CD4-positive, alpha-beta T cell (primary cell): Measurements from ENCODE around the gene HS2ST1. TPM values are rescaled to one million over a fixed set of nuclear protein-coding genes. Genes with fewer than 3 reads are reported as not detected.

ENCODE experiments used
- ATAC-seq: fragments of 200-7000 bp; cut with Tn5 transposase; one replicate; pipeline ENCODE4 v1.10.0; 2022; ENCODE audit warnings: mild to moderate bottlenecking; ENCODE audit not compliant: poor library complexity
- CTCF ChIA-PET: fragments of 350-600 bp; sonication (Branson Sonifier 250); formaldehyde crosslinking; loops from one replicate; lab custom pipeline; 2021; ENCODE audit warnings: antibody characterized with exemption, inconsistent platforms; lab: Charles Lee
- POLR2A ChIA-PET: fragments of 350-600 bp; sonication (Branson Sonifier 250); formaldehyde crosslinking; loops from one replicate; lab custom pipeline; 2021; ENCODE audit warnings: antibody characterized with exemption, inconsistent platforms; lab: Charles Lee
- DNase-seq, 14 experiments: peaks; one replicate each; pipeline ENCODE4 v3.0.0-alpha.2; 2013 to 2020; ENCODE audit warnings: mixed read lengths in 2 of 14
- H3K27ac ChIP-seq, 2 donors: one replicate each; pipeline versions ENCODE4 v1.5.1 to v1.7.0; 2013; ENCODE audit warnings: low read length in 2 of 2, low read depth in 1 of 2, mild to moderate bottlenecking in 1 of 2
- H3K27me3 ChIP-seq, 2 experiments: 1 replicate in 1 of 2; 2 replicates in 1 of 2; pipeline versions ENCODE4 v1.6.1 to v1.7.0; 2013; ENCODE audit warnings: low read length in 2 of 2, control low read depth in 1 of 2, mild to moderate bottlenecking in 1 of 2, moderate library complexity in 1 of 2; ENCODE audit not compliant: insufficient read depth in 2 of 2, control insufficient read depth in 1 of 2
- H3K36me3 ChIP-seq: one replicate; pipeline ENCODE4 v1.6.1; 2013; ENCODE audit warnings: low read length, control low read depth; ENCODE audit not compliant: insufficient read depth
- H3K4me1 ChIP-seq: one replicate; pipeline ENCODE4 v1.6.1; 2013; ENCODE audit warnings: low read length, control low read depth; ENCODE audit not compliant: insufficient read depth
- H3K4me3 ChIP-seq: one replicate; pipeline ENCODE4 v1.5.1; 2013; ENCODE audit warnings: mild to moderate bottlenecking, low read length, moderate library complexity
- H3K9me3 ChIP-seq, 2 experiments: 1 replicate in 1 of 2; 2 replicates in 1 of 2; pipeline versions ENCODE4 v1.6.1 to v1.7.0; 2013; ENCODE audit warnings: low read length in 2 of 2, mild to moderate bottlenecking in 2 of 2, control low read depth in 1 of 2, moderate library complexity in 1 of 2; ENCODE audit not compliant: control insufficient read depth in 1 of 2, insufficient read depth in 1 of 2
- H3K27ac Mint-ChIP-seq: one replicate; pipeline ENCODE4 v1.8.0; 2020; ENCODE audit warnings: mixed read lengths
- H3K27me3 Mint-ChIP-seq: one replicate; pipeline ENCODE4 v1.8.0; 2021; ENCODE audit warnings: mixed read lengths
- H3K36me3 Mint-ChIP-seq: one replicate; pipeline ENCODE4 v1.8.0; 2021; ENCODE audit warnings: low read depth, mixed read lengths
- H3K4me1 Mint-ChIP-seq: one replicate; pipeline ENCODE4 v1.8.0; 2021; ENCODE audit warnings: low read depth, mixed read lengths
- H3K4me3 Mint-ChIP-seq: one replicate; pipeline ENCODE4 v1.8.0; 2020; ENCODE audit warnings: mild to moderate bottlenecking, mixed read lengths
- H3K9me3 Mint-ChIP-seq: one replicate; pipeline ENCODE4 v1.8.0; 2020; ENCODE audit warnings: mixed read lengths
- CTCF ChIP-seq: fragments of 200-600 bp; IDR thresholded peaks from one replicate; pipeline ENCODE4 v1.8.0; 2022; ENCODE audit warnings: antibody characterized with exemption, mild to moderate bottlenecking
- intact Hi-C, 2 experiments: fragments of 100-400 bp; cut with DNase I in 1 of 2; cut with micrococcal nuclease in 1 of 2; formaldehyde crosslinking; loops; one replicate each; pipeline versions ENCODE4 v1.15.1 to v1.9.0; 2023 to 2025; cut with DNase I, micrococcal nuclease
- total RNA-seq, 174 experiments: library from RNA in 2 of 174; stranded (reverse) in 2 of 174; gene quantifications; one replicate each; pipeline ENCODE4 v1.2.3 and lab custom pipeline; 2021 to 2026

The HS2ST1 gene
- total RNA-seq, 2 experiments from 2014 or later, result 6.7 to 6.9 TPM

- CTCF ChIA-PET, result no interaction called here
- Histone ChIP-seq H3K9me3 (peaks cover 0 to 3% of the 10 kb centered on the region in 2 experiments), H3K36me3 (no peaks in the 10 kb centered on the region), H3K27ac (no peak overlapping the region), H3K4me1 (peaks cover 9% of the 10 kb centered on the region), H3K27me3 (peaks cover 4 to 9% of the 10 kb centered on the region in 2 experiments), H3K4me3 (no peak overlapping the region)
- Mint-ChIP-seq H3K27me3 (peaks cover 31% of the 10 kb centered on the region), H3K27ac (no peak overlapping the region), H3K36me3 (no peaks in the 10 kb centered on the region), H3K9me3 (no peaks in the 10 kb centered on the region), H3K4me3 (no peak overlapping the region), H3K4me1 (peaks cover 8% of the 10 kb centered on the region)
- ATAC-seq, result no peak
- POLR2A ChIA-PET, result no interaction called here
- no peak for DNase-seq
- intact Hi-C loops, result loop anchor here in 1 of 2 experiments (10.0 kb wide), 1 partner anchor 1738 kb away; no protein-coding TSS in a partner anchor
- TF ChIP-seq CTCF, result no peak
Observed at GRCh38 chr1:87136607-87137341, 222.3 kb downstream of the HS2ST1 start.

GRCh38 chr1:87137342-87137739 lies 222.9 kb downstream of the HS2ST1 start:
- Histone ChIP-seq H3K27ac (no peak overlapping the region), H3K27me3 (peaks cover 4 to 9% of the 10 kb centered on the region in 2 experiments), H3K9me3 (peaks cover 0 to 3% of the 10 kb centered on the region in 2 experiments), H3K4me3 (no peak overlapping the region), H3K4me1 (peaks cover 3% of the 10 kb centered on the region), H3K36me3 (no peaks in the 10 kb centered on the region)
- Mint-ChIP-seq H3K9me3 (no peaks in the 10 kb centered on the region), H3K27ac (no peak overlapping the region), H3K27me3 (peaks cover 29% of the 10 kb centered on the region), H3K36me3 (no peaks in the 10 kb centered on the region), H3K4me1 (peaks cover 5% of the 10 kb centered on the region), H3K4me3 (no peak overlapping the region)
- intact Hi-C loops, result loop anchor here in 1 of 2 experiments (10.0 kb wide), 1 partner anchor 1737 kb away; no protein-coding TSS in a partner anchor
- ChIA-PET POLR2A (no interaction called here), CTCF (no interaction called here)
- no peak for TF ChIP-seq CTCF
- no peak for ATAC-seq
- no peak for DNase-seq

GRCh38 chr1:87140831-87141540 lies 226.6 kb downstream of the HS2ST1 start:
- Histone ChIP-seq H3K27ac (no peak overlapping the region), H3K4me3 (no peak overlapping the region), H3K4me1 (no peaks in the 10 kb centered on the region), H3K36me3 (no peaks in the 10 kb centered on the region), H3K27me3 (no peaks in the 10 kb centered on the region), H3K9me3 (no peaks in the 10 kb centered on the region)
- no peaks in the 10 kb centered on the region for H3K36me3 Mint-ChIP-seq
- no peaks in the 10 kb centered on the region for H3K9me3 Mint-ChIP-seq
- H3K4me1 Mint-ChIP-seq, result no peaks in the 10 kb centered on the region
- peaks cover 25% of the 10 kb centered on the region for H3K27me3 Mint-ChIP-seq
- no peak for ATAC-seq
- no peak overlapping the region for H3K27ac Mint-ChIP-seq
- DNase-seq, result no peak
- ChIA-PET POLR2A (no interaction called here), CTCF (no interaction called here)
- intact Hi-C loops, result no loop called here
- no peak for TF ChIP-seq CTCF
- no peak overlapping the region for H3K4me3 Mint-ChIP-seq
